HEK293 (cell line): ENCODE measurements around the gene CXCL11.
"Not testable (repeated sequence)": the region's sequence is repeated elsewhere in the genome, so short reads cannot be mapped to it uniquely, and the experiment has no call there.

Source experiments
- CTCF ChIP-seq: fragments of 450-650 bp; formaldehyde crosslinking; IDR thresholded peaks from 2 replicates; pipeline ENCODE4 v1.5.1; 2016; ENCODE audit warnings: missing biosample characterization, missing genetic modification characterization
- HOXC10 ChIP-seq: sonication (generic); formaldehyde crosslinking; IDR thresholded peaks from 2 replicates; pipeline ENCODE4 v1.8.1; 2023; ENCODE audit warnings: mild to moderate bottlenecking, missing genetic modification reagents
- SETDB1 ChIP-seq: IDR thresholded peaks from one replicate; pipeline ENCODE4 v1.6.1; 2017; ENCODE audit warnings: mild to moderate bottlenecking, low read length, moderate library complexity, mixed read lengths; ENCODE audit not compliant: insufficient read length
- ZBTB7A ChIP-seq: fragments of 450-650 bp; formaldehyde crosslinking; IDR thresholded peaks from 2 replicates; pipeline ENCODE4 v1.5.1; 2016; ENCODE audit warnings: low read depth, missing biosample characterization, missing genetic modification characterization
- ZFHX2 ChIP-seq: fragments of 450-650 bp; formaldehyde crosslinking; conservative IDR thresholded peaks from 2 replicates; pipeline ENCODE4 v1.5.1; 2016; ENCODE audit warnings: missing biosample characterization, missing genetic modification characterization
- ZFP3 ChIP-seq: fragments of 450-650 bp; formaldehyde crosslinking; IDR thresholded peaks from 2 replicates; pipeline ENCODE4 v1.5.1; 2016; ENCODE audit warnings: low read depth, missing biosample characterization, missing genetic modification characterization
- ZNF132 ChIP-seq: fragments of 450-650 bp; formaldehyde crosslinking; IDR thresholded peaks from 2 replicates; pipeline ENCODE4 v1.5.1; 2017; ENCODE audit warnings: missing biosample characterization, missing genetic modification characterization, borderline replicate concordance
- ZNF169 ChIP-seq: fragments of 450-650 bp; formaldehyde crosslinking; IDR thresholded peaks from 2 replicates; pipeline ENCODE4 v1.5.1; 2016; ENCODE audit warnings: missing biosample characterization, missing genetic modification characterization
- ZNF335 ChIP-seq: fragments of 450-650 bp; formaldehyde crosslinking; conservative IDR thresholded peaks from 2 replicates; pipeline ENCODE4 v1.5.1; 2016; ENCODE audit warnings: missing biosample characterization, missing genetic modification characterization
- ZNF514 ChIP-seq: fragments of 450-650 bp; formaldehyde crosslinking; IDR thresholded peaks from 2 replicates; pipeline ENCODE4 v1.5.1; 2016; ENCODE audit warnings: missing biosample characterization, missing genetic modification characterization
- ZNF544 ChIP-seq: fragments of 450-650 bp; formaldehyde crosslinking; IDR thresholded peaks from 2 replicates; pipeline ENCODE4 v1.5.0; 2017; ENCODE audit warnings: missing biosample characterization, missing genetic modification characterization
- ZNF558 ChIP-seq: fragments of 450-650 bp; formaldehyde crosslinking; IDR thresholded peaks from 2 replicates; pipeline ENCODE4 v1.5.1; 2016; ENCODE audit warnings: missing biosample characterization, missing genetic modification characterization
- ZNF776 ChIP-seq: fragments of 450-650 bp; formaldehyde crosslinking; IDR thresholded peaks from 2 replicates; pipeline ENCODE4 v1.5.0; 2017; ENCODE audit warnings: missing biosample characterization, missing genetic modification characterization, borderline replicate concordance
- TF ChIP-seq, protein P1 (sequence below): fragments of 450-650 bp; formaldehyde crosslinking; IDR thresholded peaks from 2 replicates; pipeline ENCODE4 v1.5.1; 2016; ENCODE audit warnings: missing biosample characterization, missing genetic modification characterization

GRCh38 chr4:76049860-76050416, 14.1 kb upstream of the CXCL11 start:
- not testable (repeated sequence) for TF ChIP-seq HOXC10 (CRISPR knock-in tag); ZNF132 (tag by site-specific recombination); ZNF558; ZNF169 (tag by site-specific recombination); SETDB1; ZFHX2 (tag by site-specific recombination); ZNF514 (tag by site-specific recombination); ZBTB7A; ZNF335; CTCF (tag by site-specific recombination); ZFP3 (tag by site-specific recombination); ZNF544; ZNF776 (tag by site-specific recombination)
- TF ChIP-seq, protein P1, sequence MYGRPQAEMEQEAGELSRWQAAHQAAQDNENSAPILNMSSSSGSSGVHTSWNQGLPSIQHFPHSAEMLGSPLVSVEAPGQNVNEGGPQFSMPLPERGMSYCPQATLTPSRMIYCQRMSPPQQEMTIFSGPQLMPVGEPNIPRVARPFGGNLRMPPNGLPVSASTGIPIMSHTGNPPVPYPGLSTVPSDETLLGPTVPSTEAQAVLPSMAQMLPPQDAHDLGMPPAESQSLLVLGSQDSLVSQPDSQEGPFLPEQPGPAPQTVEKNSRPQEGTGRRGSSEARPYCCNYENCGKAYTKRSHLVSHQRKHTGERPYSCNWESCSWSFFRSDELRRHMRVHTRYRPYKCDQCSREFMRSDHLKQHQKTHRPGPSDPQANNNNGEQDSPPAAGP (tag by site-specific recombination): not testable (repeated sequence)
